HepG2 (cell line): ENCODE measurements around the gene HOXA9. TPM values are rescaled to one million over a fixed set of nuclear protein-coding genes. Genes with fewer than 3 reads are reported as not detected.
A peak's percentile ranks its signal among the peaks of the same experiment; 100 is the strongest.

Experiments
- ERF ChIP-seq: IDR thresholded peaks from 2 replicates; pipeline ENCODE4 v1.6.1; 2018; ENCODE audit warnings: missing biosample characterization, missing genetic modification reagents
- HOXA3 ChIP-seq: sonication (generic); formaldehyde crosslinking; IDR thresholded peaks from 2 replicates; pipeline ENCODE4 v1.5.0; 2020; ENCODE audit warnings: missing genetic modification reagents
- JUN ChIP-seq: sonication (generic); formaldehyde crosslinking; IDR thresholded peaks from 2 replicates; pipeline ENCODE4 v1.4.0; 2020; ENCODE audit warnings: mild to moderate bottlenecking, missing genetic modification reagents
- LCORL ChIP-seq, 2 experiments: fragments of 450-650 bp in 1 of 2; sonication (generic) in 1 of 2; formaldehyde crosslinking in 1 of 2; IDR thresholded peaks; 2 replicates each; pipeline versions ENCODE4 v1.5.0 to v1.6.1; 2017 to 2020; ENCODE audit warnings: antibody characterized with exemption in 1 of 2, missing genetic modification reagents in 1 of 2
- NR2F2 ChIP-seq: IDR thresholded peaks from 2 replicates; pipeline ENCODE4 v1.6.1; 2012; ENCODE audit warnings: low read depth, inconsistent platforms, borderline replicate concordance
- PAF1 ChIP-seq: IDR thresholded peaks from 2 replicates; pipeline ENCODE4 v1.6.1; 2016; ENCODE audit warnings: missing genetic modification reagents, missing compliant biosample characterization
- ZNF644 ChIP-seq: IDR thresholded peaks from 2 replicates; pipeline ENCODE4 v1.6.1; 2016; ENCODE audit warnings: low read depth
- ZNF709 ChIP-seq: sonication (generic); formaldehyde crosslinking; IDR thresholded peaks from 2 replicates; pipeline ENCODE4 v1.5.0; 2020; ENCODE audit warnings: mild to moderate bottlenecking, missing genetic modification reagents
- ZNF841 ChIP-seq: sonication (generic); formaldehyde crosslinking; IDR thresholded peaks from 2 replicates; pipeline ENCODE4 v1.8.1; 2023; ENCODE audit warnings: missing genetic modification reagents, borderline replicate concordance
- polyA plus RNA-seq, 8 experiments: library from polyadenylated mRNA; depleted of rRNA in 3 of 8; stranded (reverse) in 7 of 8; unstranded in 1 of 8; fragments of >200 nt; fragmentation: Illumina TruSeq in 4 of 8; extraction: Trizol in 4 of 8; gene quantifications; 2 replicates each; pipeline versions ENCODE4 v1.2.1 to v1.2.3, GENCODE V29; 2011 to 2016; ENCODE audit warnings: low read depth in 4 of 8, missing spikeins in 1 of 8, mixed read lengths in 1 of 8; ENCODE audit not compliant: insufficient read depth in 1 of 8
- total RNA-seq, 5 experiments: library from RNA; depleted of rRNA; stranded (reverse); fragments of >200 nt; fragmentation: Illumina TruSeq; extraction: Trizol; gene quantifications; 2 replicates each; pipeline ENCODE4 v1.2.3, GENCODE V29; 2016; ENCODE audit warnings: low read depth in 1 of 5
- TF ChIP-seq, protein P1 (sequence below): sonication (generic); formaldehyde crosslinking; IDR thresholded peaks from 2 replicates; pipeline ENCODE4 v1.4.0; 2020; ENCODE audit warnings: missing genetic modification reagents, borderline replicate concordance
- TF ChIP-seq, protein P2 (sequence below): sonication (generic); formaldehyde crosslinking; IDR thresholded peaks from 2 replicates; pipeline ENCODE4 v1.5.1; 2020; ENCODE audit warnings: missing genetic modification reagents, mild to moderate bottlenecking, borderline replicate concordance
- TF ChIP-seq, protein P3 (sequence below): sonication (generic); formaldehyde crosslinking; IDR thresholded peaks from 2 replicates; pipeline ENCODE4 v1.4.0; 2020; ENCODE audit warnings: missing genetic modification reagents
- TF ChIP-seq, protein P4 (sequence below): sonication (generic); formaldehyde crosslinking; IDR thresholded peaks from 2 replicates; pipeline ENCODE4 v1.8.0; 2022; ENCODE audit warnings: missing genetic modification reagents, mild to moderate bottlenecking, moderate library complexity, borderline replicate concordance
- TF ChIP-seq, protein P5 (sequence below): sonication (generic); formaldehyde crosslinking; conservative IDR thresholded peaks from 2 replicates; pipeline ENCODE4 v1.4.0; 2020; ENCODE audit warnings: missing genetic modification reagents
- TF ChIP-seq, protein P6 (sequence below): sonication (generic); formaldehyde crosslinking; IDR thresholded peaks from 2 replicates; pipeline ENCODE4 v1.9.0; 2021; ENCODE audit warnings: missing genetic modification reagents, borderline replicate concordance

Gene HOXA9
- total and polyA plus RNA-seq, 2 of the 13 experiments (the other 11 are each of a cell fraction or from before 2014, with no cell fraction given), result not detected

DNA sequence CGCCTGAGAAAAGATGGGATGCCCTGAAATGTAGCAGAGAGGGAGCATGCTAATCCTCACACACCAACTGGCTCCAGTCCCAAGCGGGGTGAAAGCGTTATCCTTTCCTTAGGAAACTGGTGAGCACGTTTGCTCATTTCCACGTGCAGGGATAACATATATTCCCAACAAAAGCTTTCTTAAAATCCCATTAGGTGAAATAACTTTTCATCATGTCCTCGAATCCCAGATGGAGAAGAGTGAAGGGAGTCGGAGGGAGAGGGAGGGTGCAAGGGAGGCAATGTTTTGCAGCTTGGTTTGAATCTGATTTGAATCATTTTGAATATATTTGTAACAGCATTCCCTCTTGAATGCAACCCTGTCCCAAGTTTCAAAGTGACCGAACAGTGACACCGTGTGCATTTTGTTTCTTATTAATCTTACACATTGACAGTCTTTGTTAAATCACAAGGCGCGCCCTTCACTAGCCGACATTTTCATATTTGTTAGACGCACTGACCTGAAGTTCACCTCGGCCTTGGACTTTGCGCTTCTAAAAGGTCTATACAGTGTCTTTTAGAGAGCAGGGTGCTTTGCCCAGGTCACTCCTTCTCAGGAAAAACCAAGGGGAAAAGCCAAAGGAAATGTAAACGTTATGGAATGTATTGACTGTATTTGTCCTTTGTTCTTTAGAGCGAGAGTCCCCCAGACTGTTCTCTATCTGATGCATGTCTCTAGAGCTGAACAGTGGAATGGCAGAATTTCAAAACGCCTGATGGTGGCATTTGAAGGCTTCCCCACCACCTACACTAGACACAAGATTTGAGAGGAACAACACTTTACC is 31.7 kb downstream of the HOXA9 start (continued):
- TF ChIP-seq, protein P1, sequence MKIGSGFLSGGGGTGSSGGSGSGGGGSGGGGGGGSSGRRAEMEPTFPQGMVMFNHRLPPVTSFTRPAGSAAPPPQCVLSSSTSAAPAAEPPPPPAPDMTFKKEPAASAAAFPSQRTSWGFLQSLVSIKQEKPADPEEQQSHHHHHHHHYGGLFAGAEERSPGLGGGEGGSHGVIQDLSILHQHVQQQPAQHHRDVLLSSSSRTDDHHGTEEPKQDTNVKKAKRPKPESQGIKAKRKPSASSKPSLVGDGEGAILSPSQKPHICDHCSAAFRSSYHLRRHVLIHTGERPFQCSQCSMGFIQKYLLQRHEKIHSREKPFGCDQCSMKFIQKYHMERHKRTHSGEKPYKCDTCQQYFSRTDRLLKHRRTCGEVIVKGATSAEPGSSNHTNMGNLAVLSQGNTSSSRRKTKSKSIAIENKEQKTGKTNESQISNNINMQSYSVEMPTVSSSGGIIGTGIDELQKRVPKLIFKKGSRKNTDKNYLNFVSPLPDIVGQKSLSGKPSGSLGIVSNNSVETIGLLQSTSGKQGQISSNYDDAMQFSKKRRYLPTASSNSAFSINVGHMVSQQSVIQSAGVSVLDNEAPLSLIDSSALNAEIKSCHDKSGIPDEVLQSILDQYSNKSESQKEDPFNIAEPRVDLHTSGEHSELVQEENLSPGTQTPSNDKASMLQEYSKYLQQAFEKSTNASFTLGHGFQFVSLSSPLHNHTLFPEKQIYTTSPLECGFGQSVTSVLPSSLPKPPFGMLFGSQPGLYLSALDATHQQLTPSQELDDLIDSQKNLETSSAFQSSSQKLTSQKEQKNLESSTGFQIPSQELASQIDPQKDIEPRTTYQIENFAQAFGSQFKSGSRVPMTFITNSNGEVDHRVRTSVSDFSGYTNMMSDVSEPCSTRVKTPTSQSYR (CRISPR knock-in tag), result no peak
- TF ChIP-seq, protein P2, sequence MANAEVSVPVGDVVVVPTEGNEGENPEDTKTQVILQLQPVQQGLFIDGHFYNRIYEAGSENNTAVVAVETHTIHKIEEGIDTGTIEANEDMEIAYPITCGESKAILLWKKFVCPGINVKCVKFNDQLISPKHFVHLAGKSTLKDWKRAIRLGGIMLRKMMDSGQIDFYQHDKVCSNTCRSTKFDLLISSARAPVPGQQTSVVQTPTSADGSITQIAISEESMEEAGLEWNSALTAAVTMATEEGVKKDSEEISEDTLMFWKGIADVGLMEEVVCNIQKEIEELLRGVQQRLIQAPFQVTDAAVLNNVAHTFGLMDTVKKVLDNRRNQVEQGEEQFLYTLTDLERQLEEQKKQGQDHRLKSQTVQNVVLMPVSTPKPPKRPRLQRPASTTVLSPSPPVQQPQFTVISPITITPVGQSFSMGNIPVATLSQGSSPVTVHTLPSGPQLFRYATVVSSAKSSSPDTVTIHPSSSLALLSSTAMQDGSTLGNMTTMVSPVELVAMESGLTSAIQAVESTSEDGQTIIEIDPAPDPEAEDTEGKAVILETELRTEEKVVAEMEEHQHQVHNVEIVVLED (CRISPR knock-in tag), result no peak
- TF ChIP-seq ERF (CRISPR knock-in tag) (no peak), LCORL (IDR thresholded peaks at IDR 0.05) (no peak), LCORL (CRISPR knock-in tag; IDR thresholded peaks at IDR 0.05) (peak; percentile 67; the same call in 1 of the 2 replicates), JUN (CRISPR knock-in tag) (no peak), ZNF644 (0 out of 2 replicates have a peak, but pooled peaks have one; percentile 7), ZNF709 (CRISPR knock-in tag) (no peak), NR2F2 (peak; percentile 80), ZNF841 (CRISPR knock-in tag) (0 out of 2 replicates have a peak, but pooled peaks have one; percentile 18), HOXA3 (peak; percentile 41; the same call in 1 of the 2 replicates), PAF1 (CRISPR knock-in tag) (no peak)
- TF ChIP-seq, protein P3, sequence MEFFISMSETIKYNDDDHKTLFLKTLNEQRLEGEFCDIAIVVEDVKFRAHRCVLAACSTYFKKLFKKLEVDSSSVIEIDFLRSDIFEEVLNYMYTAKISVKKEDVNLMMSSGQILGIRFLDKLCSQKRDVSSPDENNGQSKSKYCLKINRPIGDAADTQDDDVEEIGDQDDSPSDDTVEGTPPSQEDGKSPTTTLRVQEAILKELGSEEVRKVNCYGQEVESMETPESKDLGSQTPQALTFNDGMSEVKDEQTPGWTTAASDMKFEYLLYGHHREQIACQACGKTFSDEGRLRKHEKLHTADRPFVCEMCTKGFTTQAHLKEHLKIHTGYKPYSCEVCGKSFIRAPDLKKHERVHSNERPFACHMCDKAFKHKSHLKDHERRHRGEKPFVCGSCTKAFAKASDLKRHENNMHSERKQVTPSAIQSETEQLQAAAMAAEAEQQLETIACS (CRISPR knock-in tag), result no peak
- TF ChIP-seq, protein P4, sequence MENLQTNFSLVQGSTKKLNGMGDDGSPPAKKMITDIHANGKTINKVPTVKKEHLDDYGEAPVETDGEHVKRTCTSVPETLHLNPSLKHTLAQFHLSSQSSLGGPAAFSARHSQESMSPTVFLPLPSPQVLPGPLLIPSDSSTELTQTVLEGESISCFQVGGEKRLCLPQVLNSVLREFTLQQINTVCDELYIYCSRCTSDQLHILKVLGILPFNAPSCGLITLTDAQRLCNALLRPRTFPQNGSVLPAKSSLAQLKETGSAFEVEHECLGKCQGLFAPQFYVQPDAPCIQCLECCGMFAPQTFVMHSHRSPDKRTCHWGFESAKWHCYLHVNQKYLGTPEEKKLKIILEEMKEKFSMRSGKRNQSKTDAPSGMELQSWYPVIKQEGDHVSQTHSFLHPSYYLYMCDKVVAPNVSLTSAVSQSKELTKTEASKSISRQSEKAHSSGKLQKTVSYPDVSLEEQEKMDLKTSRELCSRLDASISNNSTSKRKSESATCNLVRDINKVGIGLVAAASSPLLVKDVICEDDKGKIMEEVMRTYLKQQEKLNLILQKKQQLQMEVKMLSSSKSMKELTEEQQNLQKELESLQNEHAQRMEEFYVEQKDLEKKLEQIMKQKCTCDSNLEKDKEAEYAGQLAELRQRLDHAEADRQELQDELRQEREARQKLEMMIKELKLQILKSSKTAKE (CRISPR knock-in tag), result peak; percentile 86
- TF ChIP-seq, protein P5, sequence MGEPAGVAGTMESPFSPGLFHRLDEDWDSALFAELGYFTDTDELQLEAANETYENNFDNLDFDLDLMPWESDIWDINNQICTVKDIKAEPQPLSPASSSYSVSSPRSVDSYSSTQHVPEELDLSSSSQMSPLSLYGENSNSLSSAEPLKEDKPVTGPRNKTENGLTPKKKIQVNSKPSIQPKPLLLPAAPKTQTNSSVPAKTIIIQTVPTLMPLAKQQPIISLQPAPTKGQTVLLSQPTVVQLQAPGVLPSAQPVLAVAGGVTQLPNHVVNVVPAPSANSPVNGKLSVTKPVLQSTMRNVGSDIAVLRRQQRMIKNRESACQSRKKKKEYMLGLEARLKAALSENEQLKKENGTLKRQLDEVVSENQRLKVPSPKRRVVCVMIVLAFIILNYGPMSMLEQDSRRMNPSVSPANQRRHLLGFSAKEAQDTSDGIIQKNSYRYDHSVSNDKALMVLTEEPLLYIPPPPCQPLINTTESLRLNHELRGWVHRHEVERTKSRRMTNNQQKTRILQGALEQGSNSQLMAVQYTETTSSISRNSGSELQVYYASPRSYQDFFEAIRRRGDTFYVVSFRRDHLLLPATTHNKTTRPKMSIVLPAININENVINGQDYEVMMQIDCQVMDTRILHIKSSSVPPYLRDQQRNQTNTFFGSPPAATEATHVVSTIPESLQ (CRISPR knock-in tag), result no peak
- TF ChIP-seq, protein P6, sequence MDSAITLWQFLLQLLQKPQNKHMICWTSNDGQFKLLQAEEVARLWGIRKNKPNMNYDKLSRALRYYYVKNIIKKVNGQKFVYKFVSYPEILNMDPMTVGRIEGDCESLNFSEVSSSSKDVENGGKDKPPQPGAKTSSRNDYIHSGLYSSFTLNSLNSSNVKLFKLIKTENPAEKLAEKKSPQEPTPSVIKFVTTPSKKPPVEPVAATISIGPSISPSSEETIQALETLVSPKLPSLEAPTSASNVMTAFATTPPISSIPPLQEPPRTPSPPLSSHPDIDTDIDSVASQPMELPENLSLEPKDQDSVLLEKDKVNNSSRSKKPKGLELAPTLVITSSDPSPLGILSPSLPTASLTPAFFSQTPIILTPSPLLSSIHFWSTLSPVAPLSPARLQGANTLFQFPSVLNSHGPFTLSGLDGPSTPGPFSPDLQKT (CRISPR knock-in tag), result no peak
